ENCODE data around the gene COMMD1.

COMMD1 gene

DNA sequence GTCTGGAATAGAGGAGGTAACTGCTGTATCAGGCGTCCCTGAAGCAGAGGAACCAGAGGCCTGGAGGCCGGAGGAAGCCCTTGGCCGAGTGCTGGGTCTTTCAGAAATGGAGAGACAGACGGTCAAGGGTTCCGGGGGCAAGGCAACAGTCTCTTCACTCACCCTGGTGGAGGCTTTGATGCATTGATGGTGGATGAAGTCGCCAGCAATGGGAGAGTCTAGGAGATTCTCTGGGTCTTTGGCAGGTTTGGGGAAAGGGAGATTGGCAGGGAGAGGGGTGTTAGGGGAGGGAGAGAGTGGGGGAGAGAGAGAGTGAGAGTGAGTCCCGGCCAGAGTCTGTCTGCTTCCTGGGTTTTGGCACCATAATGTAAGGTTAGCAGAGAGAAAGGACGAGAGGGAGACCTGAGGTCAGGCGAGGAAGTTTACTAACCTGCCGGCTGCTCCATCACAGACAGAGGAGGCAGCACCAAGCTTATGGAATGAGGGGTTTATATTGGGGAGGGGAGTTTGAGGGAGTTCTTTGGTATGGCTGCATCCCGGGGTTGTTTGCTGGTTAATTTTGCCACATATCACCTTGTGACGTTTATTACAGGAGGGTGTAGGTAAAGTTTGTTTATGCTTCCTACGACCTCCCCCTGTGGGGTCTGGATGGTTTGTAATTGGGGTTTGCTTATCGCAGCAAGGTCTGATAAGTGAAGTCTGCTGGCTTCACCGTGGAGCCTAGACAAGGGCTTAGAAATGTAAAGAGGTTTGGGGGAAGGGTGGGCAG lies 19.6 kb downstream of the COMMD1 start:
- Histone ChIP-seq H3K4me1 (ENCODE audit: low read length) (peaks cover 5% of the 10 kb centered on the region; the same call in 1 of the 2 replicates), H3K79me2 (ENCODE audit: low read length) (no peaks in the 10 kb centered on the region), H4K20me1 (ENCODE audit: insufficient read depth, low read length) (no peaks in the 10 kb centered on the region), H2AFZ (ENCODE audit: low read length) (no peak overlapping the region), H3K36me3 (replicated peaks; ENCODE audit: insufficient read depth, low read length) (no peaks in the 10 kb centered on the region), H3K27me3 (replicated peaks; ENCODE audit: insufficient read depth, low read length) (no peaks in the 10 kb centered on the region), H3K4me3 (ENCODE audit: low read length) (no peak overlapping the region), H3F3A (ENCODE audit: insufficient read depth, low read length) (no peaks in the 10 kb centered on the region), H3K9ac (ENCODE audit: low read length) (no peak overlapping the region), H3K9me2 (replicated peaks; ENCODE audit: insufficient read depth, low read length) (no peaks in the 10 kb centered on the region), H3K27ac (ENCODE audit: low read length) (no peak overlapping the region), H3K9me3 (replicated peaks; ENCODE audit: insufficient read depth, low read length) (no peaks in the 10 kb centered on the region), H3K4me2 (ENCODE audit: low read depth, low read length) (no peak overlapping the region)
- TF ChIP-seq CTCF (IDR thresholded peaks at IDR 0.05; ENCODE audit: low read length) (no peak), EZH2phosphoT487 (IDR thresholded peaks at IDR 0.05; ENCODE audit: low read length) (no peak), EZH2 (optimal IDR thresholded peaks at IDR 0.05; ENCODE audit: low read depth, low read length) (no peak)
- no peak for DNase-seq

DNA sequence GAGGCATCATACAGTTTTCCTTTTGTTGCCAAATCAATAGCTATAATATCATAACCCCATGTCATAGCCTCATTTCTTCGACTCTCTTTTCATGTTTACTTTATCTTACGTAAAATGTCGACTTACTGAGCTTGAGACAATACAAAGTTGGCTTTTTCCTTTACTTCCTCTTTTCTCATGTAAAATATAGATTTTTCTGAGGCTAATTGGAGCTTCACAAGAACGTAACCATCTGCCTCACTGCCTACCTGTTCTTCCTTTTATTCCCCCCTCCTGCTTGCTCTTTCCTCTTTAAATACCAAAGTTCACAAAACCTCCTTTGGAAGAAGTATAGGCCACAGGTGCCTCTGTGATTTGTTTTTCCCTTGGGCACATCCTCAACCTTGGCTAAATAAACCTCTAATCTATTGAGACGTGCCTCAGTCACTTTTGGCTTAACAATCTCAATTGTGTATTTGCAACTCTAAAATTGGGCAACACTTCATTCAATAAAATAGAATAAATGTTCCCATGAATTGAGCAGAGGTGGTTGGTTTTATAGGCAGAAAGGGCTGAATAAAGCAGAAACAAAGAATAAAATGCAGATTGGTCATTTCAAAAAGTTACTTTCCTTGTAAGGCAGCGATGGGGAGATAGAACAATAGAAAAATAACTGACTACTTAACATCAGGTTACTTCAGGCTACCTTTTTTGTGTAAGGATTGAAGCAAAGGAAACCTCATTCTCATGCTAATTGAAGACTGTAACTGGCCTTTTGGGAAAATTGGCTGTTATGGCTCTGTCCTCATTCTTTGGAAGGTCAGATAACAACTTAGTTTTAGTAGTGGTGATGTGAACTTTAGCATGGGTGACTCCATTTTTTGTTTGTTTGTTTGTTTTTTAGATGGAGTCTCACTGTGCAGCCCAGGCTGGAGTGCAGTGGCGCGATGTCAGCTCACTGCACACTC lies 21.3 kb downstream of the COMMD1 start:
- Histone ChIP-seq H3K4me2 (ENCODE audit: low read depth, low read length) (no peak overlapping the region), H3K4me3 (ENCODE audit: low read length) (no peak overlapping the region), H2AFZ (ENCODE audit: low read length) (no peak overlapping the region), H3K79me2 (ENCODE audit: low read length) (no peaks in the 10 kb centered on the region), H3K27ac (ENCODE audit: low read length) (no peak overlapping the region), H3K4me1 (ENCODE audit: low read length) (peaks cover 5% of the 10 kb centered on the region; the same call in 1 of the 2 replicates), H3F3A (ENCODE audit: insufficient read depth, low read length) (no peaks in the 10 kb centered on the region), H4K20me1 (ENCODE audit: insufficient read depth, low read length) (no peaks in the 10 kb centered on the region), H3K36me3 (replicated peaks; ENCODE audit: insufficient read depth, low read length) (no peaks in the 10 kb centered on the region), H3K27me3 (replicated peaks; ENCODE audit: insufficient read depth, low read length) (no peaks in the 10 kb centered on the region), H3K9me3 (replicated peaks; ENCODE audit: insufficient read depth, low read length) (no peaks in the 10 kb centered on the region), H3K9ac (ENCODE audit: low read length) (no peak overlapping the region), H3K9me2 (replicated peaks; ENCODE audit: insufficient read depth, low read length) (no peaks in the 10 kb centered on the region)
- TF ChIP-seq EZH2 (optimal IDR thresholded peaks at IDR 0.05; ENCODE audit: low read depth, low read length) (no peak), EZH2phosphoT487 (IDR thresholded peaks at IDR 0.05; ENCODE audit: low read length) (no peak), CTCF (IDR thresholded peaks at IDR 0.05; ENCODE audit: low read length) (no peak)
- no peak for DNase-seq

GRCh38 chr2:61928826-61929461 lies 23.5 kb downstream of the COMMD1 start:
- no peak for TF ChIP-seq EZH2phosphoT487 (IDR thresholded peaks at IDR 0.05; ENCODE audit: low read length)
- TF ChIP-seq EZH2 (optimal IDR thresholded peaks at IDR 0.05; ENCODE audit: low read depth, low read length) = no peak
- TF ChIP-seq CTCF (IDR thresholded peaks at IDR 0.05; ENCODE audit: low read length) = no peak
- Histone ChIP-seq H3K27me3 (replicated peaks; ENCODE audit: insufficient read depth, low read length) (no peaks in the 10 kb centered on the region), H3K27ac (ENCODE audit: low read length) (no peak overlapping the region), H3K9me3 (replicated peaks; ENCODE audit: insufficient read depth, low read length) (no peaks in the 10 kb centered on the region), H3K4me3 (ENCODE audit: low read length) (no peak overlapping the region), H3F3A (ENCODE audit: insufficient read depth, low read length) (no peaks in the 10 kb centered on the region), H3K9me2 (replicated peaks; ENCODE audit: insufficient read depth, low read length) (no peaks in the 10 kb centered on the region), H3K79me2 (ENCODE audit: low read length) (no peaks in the 10 kb centered on the region), H4K20me1 (ENCODE audit: insufficient read depth, low read length) (no peaks in the 10 kb centered on the region), H3K4me2 (ENCODE audit: low read depth, low read length) (no peak overlapping the region), H3K36me3 (replicated peaks; ENCODE audit: insufficient read depth, low read length) (no peaks in the 10 kb centered on the region), H3K4me1 (ENCODE audit: low read length) (no peaks in the 10 kb centered on the region), H3K9ac (ENCODE audit: low read length) (no peak overlapping the region), H2AFZ (ENCODE audit: low read length) (no peak overlapping the region)
- DNase-seq = no peak
